WTC11 (cell line): ENCODE measurements around the gene PRDM1. TPM values are rescaled to one million over a fixed set of nuclear protein-coding genes. Genes with fewer than 3 reads are reported as not detected.

Experiments used
- ATAC-seq: fragments of 200-7000 bp; cut with Tn5 transposase; 2 replicates; pipeline ENCODE4 v1.10.0; 2021; ENCODE audit warnings: mild to moderate bottlenecking, moderate library complexity
- CTCF ChIA-PET: fragments of 300-600 bp; sonication (Branson Sonifier 250); formaldehyde crosslinking; loops from one replicate; lab custom pipeline; 2021; ENCODE audit warnings: antibody characterized with exemption; lab: Charles Lee
- POLR2A ChIA-PET: fragments of 350-600 bp; sonication (Branson Sonifier 250); formaldehyde crosslinking; loops from one replicate; lab custom pipeline; 2021; ENCODE audit warnings: antibody characterized with exemption; lab: Charles Lee
- DNase-seq: peaks from one replicate; pipeline ENCODE4 v3.0.0; 2021; ENCODE audit warnings: low spot score
- H3K27ac Mint-ChIP-seq: 2 replicates; pipeline ENCODE4 v1.8.0; 2021; ENCODE audit warnings: mixed read lengths
- H3K27me3 Mint-ChIP-seq: 2 replicates; pipeline ENCODE4 v1.8.0; 2021; ENCODE audit warnings: low read depth, mild to moderate bottlenecking, moderate library complexity, mixed read lengths
- H3K36me3 Mint-ChIP-seq: 2 replicates; pipeline ENCODE4 v1.8.0; 2021; ENCODE audit warnings: mixed read lengths
- H3K4me1 Mint-ChIP-seq: 2 replicates; pipeline ENCODE4 v1.8.0; 2022; ENCODE audit warnings: mixed read lengths
- H3K4me3 Mint-ChIP-seq: 2 replicates; pipeline ENCODE4 v1.8.0; 2021; ENCODE audit warnings: mild to moderate bottlenecking, moderate library complexity, mixed read lengths
- H3K9me3 Mint-ChIP-seq: 2 replicates; pipeline ENCODE4 v1.8.0; 2021; ENCODE audit warnings: mixed read lengths
- ARID4B ChIP-seq: sonication (generic); formaldehyde crosslinking; IDR thresholded peaks from 2 replicates; pipeline ENCODE4 v1.8.0; 2023; ENCODE audit warnings: missing genetic modification reagents, mild to moderate bottlenecking, borderline replicate concordance
- CREM ChIP-seq: sonication (generic); formaldehyde crosslinking; IDR thresholded peaks from 2 replicates; pipeline ENCODE4 v1.8.1; 2022; ENCODE audit warnings: mild to moderate bottlenecking, missing genetic modification reagents, moderate library complexity
- CTCF ChIP-seq: fragments of 200-600 bp; IDR thresholded peaks from 2 replicates; pipeline ENCODE4 v1.8.0; 2022; ENCODE audit warnings: antibody characterized with exemption
- ESRRA ChIP-seq: sonication (generic); formaldehyde crosslinking; IDR thresholded peaks from 2 replicates; pipeline ENCODE4 v1.8.1; 2022; ENCODE audit warnings: mild to moderate bottlenecking, missing genetic modification reagents, borderline replicate concordance
- FOXK1 ChIP-seq: sonication (generic); formaldehyde crosslinking; IDR thresholded peaks from 2 replicates; pipeline ENCODE4 v1.8.0; 2022; ENCODE audit warnings: mild to moderate bottlenecking, moderate library complexity, missing genetic modification reagents
- HMGXB4 ChIP-seq: sonication (generic); formaldehyde crosslinking; IDR thresholded peaks from 2 replicates; pipeline ENCODE4 v1.8.1; 2023; ENCODE audit warnings: mild to moderate bottlenecking, moderate library complexity, missing genetic modification reagents
- IRF2 ChIP-seq: sonication (generic); formaldehyde crosslinking; IDR thresholded peaks from 2 replicates; pipeline ENCODE4 v1.8.0; 2022; ENCODE audit warnings: low read depth, missing genetic modification reagents, borderline replicate concordance
- JUN ChIP-seq: sonication (generic); formaldehyde crosslinking; IDR thresholded peaks from 2 replicates; pipeline ENCODE4 v1.8.0; 2023; ENCODE audit warnings: mild to moderate bottlenecking, missing genetic modification reagents
- MAX ChIP-seq: sonication (generic); formaldehyde crosslinking; IDR thresholded peaks from 2 replicates; pipeline ENCODE4 v1.8.0; 2022; ENCODE audit warnings: mild to moderate bottlenecking, missing genetic modification reagents
- NFATC4 ChIP-seq: fragments of 250-450 bp; sonication (Bioruptor Pico); IDR thresholded peaks from 2 replicates; pipeline ENCODE4 v1.9.0; 2021; ENCODE audit warnings: mild to moderate bottlenecking
- RORB ChIP-seq: fragments of 250-450 bp; sonication (Bioruptor Pico); IDR thresholded peaks from 2 replicates; pipeline ENCODE4 v1.9.0; 2021; ENCODE audit warnings: mild to moderate bottlenecking
- SMAD4 ChIP-seq: sonication (generic); formaldehyde crosslinking; IDR thresholded peaks from 2 replicates; pipeline ENCODE4 v1.8.0; 2022; ENCODE audit warnings: mild to moderate bottlenecking, missing genetic modification reagents
- STAT6 ChIP-seq: sonication (generic); formaldehyde crosslinking; conservative IDR thresholded peaks from 2 replicates; pipeline ENCODE4 v1.8.1; 2023; ENCODE audit warnings: mild to moderate bottlenecking, low read depth, missing genetic modification reagents, moderate library complexity
- ZNF121 ChIP-seq: sonication (generic); formaldehyde crosslinking; IDR thresholded peaks from 2 replicates; pipeline ENCODE4 v1.8.0; 2023; ENCODE audit warnings: missing genetic modification reagents
- ZNF138 ChIP-seq: sonication (generic); formaldehyde crosslinking; conservative IDR thresholded peaks from 2 replicates; pipeline ENCODE4 v1.8.1; 2022; ENCODE audit warnings: mild to moderate bottlenecking, moderate library complexity, missing genetic modification reagents
- ZNF317 ChIP-seq: sonication (generic); formaldehyde crosslinking; IDR thresholded peaks from 2 replicates; pipeline ENCODE4 v1.8.1; 2023; ENCODE audit warnings: low read depth, mild to moderate bottlenecking, moderate library complexity, missing genetic modification reagents, borderline replicate concordance
- ZNF416 ChIP-seq: fragments of 250-450 bp; sonication (Bioruptor Pico); IDR thresholded peaks from 2 replicates; pipeline ENCODE4 v1.9.0; 2021; ENCODE audit warnings: mild to moderate bottlenecking, inconsistent platforms
- ZNF423 ChIP-seq: fragments of 250-450 bp; sonication (Bioruptor Pico); IDR thresholded peaks from 2 replicates; pipeline ENCODE4 v2.1.2; 2022; ENCODE audit warnings: mild to moderate bottlenecking, moderate library complexity
- ZNF425 ChIP-seq: fragments of 250-450 bp; sonication (Bioruptor Pico); conservative IDR thresholded peaks from 2 replicates; pipeline ENCODE4 v1.9.0; 2021; ENCODE audit warnings: mild to moderate bottlenecking
- ZNF671 ChIP-seq: fragments of 250-450 bp; sonication (Bioruptor Pico); IDR thresholded peaks from 2 replicates; pipeline ENCODE4 v1.8.0; 2021; ENCODE audit warnings: mild to moderate bottlenecking
- ZSCAN18 ChIP-seq: fragments of 250-450 bp; sonication (Bioruptor Pico); IDR thresholded peaks from 2 replicates; pipeline ENCODE4 v2.1.2; 2022; ENCODE audit warnings: mild to moderate bottlenecking, moderate library complexity
- total RNA-seq: library from RNA; stranded (reverse); gene quantifications from 3 replicates; pipeline ENCODE4 v1.2.3, GENCODE V29; 2021

PRDM1 gene
- total RNA-seq, 1 experiment from 2014 or later = 1.8 TPM

GRCh38 chr6:106105493-106105892, 19.4 kb downstream of the PRDM1 start:
- ChIA-PET CTCF (no interaction called here), POLR2A (no interaction called here)
- Mint-ChIP-seq H3K4me3 (no peak overlapping the region), H3K27me3 (peaks cover 5% of the 10 kb centered on the region), H3K36me3 (no peaks in the 10 kb centered on the region), H3K27ac (no peak overlapping the region), H3K9me3 (no peaks in the 10 kb centered on the region), H3K4me1 (peaks cover 17% of the 10 kb centered on the region)
- no peak for DNase-seq
- TF ChIP-seq JUN (CRISPR knock-in tag) = no peak
- TF ChIP-seq ZSCAN18 (CRISPR knock-in tag) = no peak
- TF ChIP-seq CTCF = no peak
- no peak for TF ChIP-seq ARID4B
- no peak for TF ChIP-seq ZNF138 (CRISPR knock-in tag)
- no peak for TF ChIP-seq ZNF317 (CRISPR knock-in tag)
- TF ChIP-seq CREM (CRISPR knock-in tag) = no peak
- no peak for TF ChIP-seq ZNF425
- no peak for ATAC-seq

- no peaks in the 10 kb centered on the region for H3K36me3 Mint-ChIP-seq
- ATAC-seq = no peak
- TF ChIP-seq HMGXB4 = no peak
- no peak for TF ChIP-seq SMAD4 (CRISPR knock-in tag)
- TF ChIP-seq ESRRA (CRISPR knock-in tag) = no peak
- TF ChIP-seq MAX (CRISPR knock-in tag) = no peak
- no peak for TF ChIP-seq STAT6
- TF ChIP-seq FOXK1 = no peak
- no peak for TF ChIP-seq JUN (CRISPR knock-in tag)
- no peak for TF ChIP-seq RORB (CRISPR knock-in tag)
- TF ChIP-seq IRF2 (CRISPR knock-in tag) = no peak
- TF ChIP-seq ZNF121 (CRISPR knock-in tag) = no peak
- no peak for TF ChIP-seq ZNF423
- no peak for TF ChIP-seq ZNF416 (CRISPR knock-in tag)
- TF ChIP-seq ZNF671 (CRISPR knock-in tag) = no peak
- TF ChIP-seq NFATC4 (CRISPR knock-in tag) = no peak
These were observed 20.3 kb downstream of the PRDM1 start for GRCh38 chr6:106106276-106107042.

More at GRCh38 chr6:106106276-106107042, 20.3 kb downstream of the PRDM1 start:
- no peak for DNase-seq
- Mint-ChIP-seq H3K27me3 (no peaks in the 10 kb centered on the region), H3K9me3 (no peaks in the 10 kb centered on the region), H3K4me3 (no peak overlapping the region), H3K27ac (no peak overlapping the region), H3K4me1 (peaks cover 9% of the 10 kb centered on the region)
- ChIA-PET CTCF (no interaction called here), POLR2A (no interaction called here)
